AG09319 (cell line): ENCODE data around the gene TNIP1.

Experiments
- DNase-seq: peaks from one replicate; pipeline ENCODE4 v3.0.0-alpha.2; 2010; ENCODE audit warnings: low read depth; ENCODE audit errors: extremely low read depth
- TF ChIP-seq, protein P1 (sequence below): IDR thresholded peaks from 2 replicates; pipeline ENCODE4 v1.5.1; 2011; ENCODE audit warnings: low read depth, mild to moderate bottlenecking, inconsistent platforms, low read length, moderate library complexity

Gene TNIP1

DNA sequence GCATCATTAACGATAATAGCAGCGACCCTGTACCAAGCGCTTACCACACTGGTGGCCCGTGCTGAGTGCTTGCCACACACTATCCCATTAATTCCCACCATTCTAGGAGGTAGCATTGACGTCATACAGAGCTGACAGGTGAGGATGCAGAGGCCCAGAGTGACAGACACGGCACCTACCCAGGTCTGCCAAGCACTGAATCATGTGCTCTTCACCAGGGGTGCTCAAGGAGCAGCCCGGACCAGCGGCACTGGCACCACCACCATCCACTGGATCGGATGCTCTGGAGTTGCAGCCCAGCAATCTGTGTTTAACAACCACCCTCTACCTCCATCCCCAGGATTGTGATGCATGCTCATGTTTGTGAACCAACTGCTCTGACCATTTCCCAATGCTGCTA is 3.4 kb downstream of the TNIP1 start:
- no peak for DNase-seq
- TF ChIP-seq, protein P1, sequence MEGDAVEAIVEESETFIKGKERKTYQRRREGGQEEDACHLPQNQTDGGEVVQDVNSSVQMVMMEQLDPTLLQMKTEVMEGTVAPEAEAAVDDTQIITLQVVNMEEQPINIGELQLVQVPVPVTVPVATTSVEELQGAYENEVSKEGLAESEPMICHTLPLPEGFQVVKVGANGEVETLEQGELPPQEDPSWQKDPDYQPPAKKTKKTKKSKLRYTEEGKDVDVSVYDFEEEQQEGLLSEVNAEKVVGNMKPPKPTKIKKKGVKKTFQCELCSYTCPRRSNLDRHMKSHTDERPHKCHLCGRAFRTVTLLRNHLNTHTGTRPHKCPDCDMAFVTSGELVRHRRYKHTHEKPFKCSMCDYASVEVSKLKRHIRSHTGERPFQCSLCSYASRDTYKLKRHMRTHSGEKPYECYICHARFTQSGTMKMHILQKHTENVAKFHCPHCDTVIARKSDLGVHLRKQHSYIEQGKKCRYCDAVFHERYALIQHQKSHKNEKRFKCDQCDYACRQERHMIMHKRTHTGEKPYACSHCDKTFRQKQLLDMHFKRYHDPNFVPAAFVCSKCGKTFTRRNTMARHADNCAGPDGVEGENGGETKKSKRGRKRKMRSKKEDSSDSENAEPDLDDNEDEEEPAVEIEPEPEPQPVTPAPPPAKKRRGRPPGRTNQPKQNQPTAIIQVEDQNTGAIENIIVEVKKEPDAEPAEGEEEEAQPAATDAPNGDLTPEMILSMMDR, result no peak

DNA sequence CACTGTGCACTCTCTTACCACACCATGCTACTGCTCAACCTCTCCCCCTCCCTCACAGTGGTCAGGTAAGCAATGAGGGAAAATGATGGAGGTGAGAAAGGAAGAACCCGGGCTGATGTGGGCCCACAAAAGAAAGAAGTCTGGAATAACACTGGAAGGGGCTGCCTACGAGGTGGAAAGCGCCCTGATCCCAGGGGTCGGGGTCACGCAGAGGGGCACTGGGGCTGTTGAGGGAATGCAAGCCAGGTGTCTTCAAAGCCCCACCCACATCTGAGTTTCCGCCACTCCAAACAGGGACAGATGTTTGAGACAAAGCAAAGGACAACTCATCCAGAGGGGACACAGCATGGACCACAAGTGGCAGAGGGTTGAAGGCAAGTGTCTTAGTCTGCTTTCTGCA is 4.2 kb downstream of the TNIP1 start:
- no peak for DNase-seq
- TF ChIP-seq, protein P1, result no peak

DNA sequence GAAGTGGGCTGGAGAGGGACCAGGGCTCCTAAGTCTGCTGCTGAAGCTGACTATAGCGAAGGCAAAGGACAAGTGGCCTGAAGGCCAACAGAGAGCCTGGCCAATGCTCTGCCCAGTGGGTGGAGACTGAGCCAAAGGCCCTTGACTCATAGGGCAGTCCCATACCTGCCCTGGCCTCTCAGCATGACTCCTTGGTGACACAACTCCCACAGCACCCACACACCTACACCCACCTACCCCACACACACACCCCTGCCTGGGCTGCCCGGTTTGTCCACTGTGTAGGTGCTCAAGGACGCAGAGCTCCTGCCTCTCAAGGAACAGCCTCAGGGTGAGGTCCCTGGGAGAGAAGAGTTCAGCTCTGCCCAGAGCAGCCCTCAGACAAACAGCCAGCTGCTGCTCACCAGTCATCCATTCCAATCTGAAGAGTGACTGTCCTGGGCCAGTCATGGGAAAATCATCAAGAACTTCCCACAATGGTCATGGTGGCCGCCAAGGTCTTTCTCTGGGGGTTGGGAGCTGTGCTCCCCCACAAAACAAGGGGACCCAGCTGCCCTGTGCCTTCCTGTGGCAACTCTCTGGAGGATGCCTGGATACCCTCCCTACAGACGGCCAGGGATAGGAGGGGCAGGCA is 5.0 kb downstream of the TNIP1 start:
- TF ChIP-seq, protein P1, result no peak
- no peak for DNase-seq

DNA sequence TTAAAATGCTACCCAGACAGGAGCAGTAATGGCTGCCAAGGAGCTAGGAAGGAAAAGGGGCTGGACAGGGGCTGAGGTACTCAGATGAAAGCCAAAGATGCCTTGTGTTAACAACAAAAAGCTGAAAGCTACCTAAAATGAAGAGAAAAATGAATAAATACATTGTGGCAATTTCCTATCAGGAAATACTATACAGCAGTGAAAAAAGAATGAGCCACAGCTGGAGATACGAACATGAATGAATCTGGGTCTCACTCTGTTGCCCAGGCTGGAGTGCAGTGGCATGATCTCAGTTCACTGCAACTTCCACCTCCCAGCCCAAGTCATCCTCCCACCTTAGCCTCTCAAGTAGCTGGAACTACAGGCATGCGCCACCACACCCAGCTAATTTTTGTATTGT is 6.3 kb downstream of the TNIP1 start:
- TF ChIP-seq, protein P1, result no peak

DNA sequence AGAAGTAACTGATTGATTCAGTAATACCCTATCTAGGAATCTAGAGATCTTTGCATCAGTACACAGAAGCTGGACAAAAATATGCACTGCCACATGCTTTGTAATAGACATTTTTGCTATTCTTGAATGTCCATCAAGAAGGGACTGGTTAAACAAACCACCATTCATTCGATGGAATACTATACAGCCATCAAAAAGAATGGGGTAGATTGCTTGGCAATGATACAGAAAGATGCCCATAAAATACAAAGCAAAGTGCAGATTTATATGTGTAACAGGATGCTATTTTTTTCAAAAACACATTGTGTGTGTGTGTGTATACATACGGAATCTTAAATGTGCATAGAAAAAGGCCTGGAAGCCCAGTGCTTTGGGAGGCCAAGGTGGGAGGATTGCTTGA is 7.6 kb downstream of the TNIP1 start:
- no peak for DNase-seq
- TF ChIP-seq, protein P1, result no peak

More for the DNA sequence above, 6.3 kb downstream of the TNIP1 start:
- no peak for DNase-seq

DNA sequence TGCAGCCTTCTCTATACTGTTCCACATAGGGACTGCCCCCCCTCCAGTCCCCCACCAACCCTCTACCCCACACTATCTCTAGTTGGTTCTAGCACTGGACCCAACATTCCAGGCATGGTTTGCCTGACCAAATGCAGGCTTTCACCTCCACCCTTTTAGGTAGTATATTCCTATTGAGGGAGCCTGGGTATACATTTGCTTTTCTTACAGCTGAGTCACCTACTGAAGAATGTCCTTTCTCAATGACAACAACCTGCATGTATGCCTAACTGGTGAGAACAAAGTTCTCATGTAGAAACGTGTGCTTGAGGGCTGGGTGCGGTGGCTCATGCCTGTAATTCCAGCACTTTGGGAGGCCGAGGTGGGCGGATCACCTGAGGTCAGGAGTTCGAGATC is 8.2 kb downstream of the TNIP1 start:
- no peak for DNase-seq
- TF ChIP-seq, protein P1, result no peak

DNA sequence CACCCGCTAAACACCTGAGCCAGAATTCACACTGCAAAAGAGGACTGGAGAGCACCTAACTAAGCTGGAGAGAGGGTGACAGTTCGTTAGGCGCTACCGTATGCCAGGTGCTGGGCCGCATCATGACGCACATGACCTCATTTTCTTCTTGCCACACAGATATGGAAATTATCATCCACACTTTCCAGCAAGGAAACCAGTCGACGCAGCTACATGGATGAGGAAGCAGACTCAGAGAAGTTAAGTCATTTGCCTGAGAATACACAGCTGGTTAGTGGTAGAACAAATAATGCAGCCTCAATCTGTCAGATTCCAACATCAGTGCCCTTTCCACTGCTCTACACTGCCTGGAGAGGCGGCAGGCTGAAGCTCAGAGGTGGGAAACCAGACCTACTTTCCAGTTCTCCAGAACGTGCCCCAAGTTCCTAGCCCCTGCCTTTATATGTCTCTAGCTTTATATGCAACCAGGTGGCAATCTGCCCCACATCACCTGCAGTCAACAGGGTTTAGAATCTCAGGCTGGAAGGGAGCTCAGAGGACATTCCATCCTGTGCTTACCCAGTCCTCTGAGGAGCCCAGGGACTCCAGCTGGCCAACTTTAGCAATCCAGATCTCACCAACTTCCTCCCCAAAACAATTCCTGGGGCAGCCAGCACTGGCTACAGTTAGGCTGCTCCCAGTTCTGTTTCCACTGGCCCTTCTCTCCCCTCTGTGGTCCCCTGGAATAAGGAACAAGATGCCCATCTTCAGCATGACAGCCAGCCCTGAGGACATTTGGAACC is 8.8 kb downstream of the TNIP1 start:
- DNase-seq, result no peak
- TF ChIP-seq, protein P1, result no peak
